ENCODE results near the gene C3orf85. TPM values are rescaled to one million over a fixed set of nuclear protein-coding genes. Genes with fewer than 3 reads are reported as not detected.

The C3orf85 gene
- polyA plus RNA-seq, 1 donor (not counting 4 experiments of a cell fraction or from before 2014, with no cell fraction given) = not detected

- no peak for DNase-seq (ENCODE audit: low read depth, low spot score)
- H3K4me3 ChIP-seq (ENCODE audit: control insufficient read depth in 2 of 3, extremely low read depth in 1 of 3, insufficient read depth in 2 of 3, low read depth in 1 of 3, low read length in 3 of 3) = no peak overlapping the region
- H3K9ac ChIP-seq (ENCODE audit: control insufficient read depth, extremely low read depth, insufficient read depth, low read length) = no peak overlapping the region
- H3K27me3 ChIP-seq (ENCODE audit: control insufficient read depth, extremely low read depth, insufficient read depth, low read length) = no peaks in the 10 kb centered on the region
- no peak for FAIRE-seq
- dilution Hi-C loops (cut with MboI; ENCODE audit: extremely low pct_ligation_motif_present, low sequenced_read_pairs) = no loop called here
- no peaks in the 10 kb centered on the region for H3K79me2 ChIP-seq (ENCODE audit: control insufficient read depth, insufficient read depth, low read length)
- no peaks in the 10 kb centered on the region for H4K20me1 ChIP-seq (ENCODE audit: control insufficient read depth, extremely low read depth, insufficient read depth, low read length)
- H2AFZ ChIP-seq (ENCODE audit: control insufficient read depth, low read length) = no peak overlapping the region
- no peak overlapping the region for H3K4me2 ChIP-seq (ENCODE audit: control insufficient read depth, extremely low read depth, insufficient read depth, low read depth, low read length)
- H3K36me3 ChIP-seq (ENCODE audit: control insufficient read depth in 2 of 2, extremely low read depth in 1 of 2, insufficient read depth in 2 of 2, low read length in 2 of 2) = no peaks in the 10 kb centered on the region
- no peak overlapping the region for H3K27ac ChIP-seq (ENCODE audit: control insufficient read depth, insufficient read depth, low read length)
- no peaks in the 10 kb centered on the region for H3K4me1 ChIP-seq (ENCODE audit: control insufficient read depth, extremely low read depth, insufficient read depth, low read length)
- H3K9me1 ChIP-seq (ENCODE audit: control insufficient read depth, extremely low read depth, insufficient read depth, low read length) = no peaks in the 10 kb centered on the region
- H3K9me3 ChIP-seq (ENCODE audit: control insufficient read depth, low read depth, low read length) = no peaks in the 10 kb centered on the region
- TF ChIP-seq EZH2 (IDR thresholded peaks at IDR 0.05; ENCODE audit: low read length) = no peak
- TF ChIP-seq, protein P1, sequence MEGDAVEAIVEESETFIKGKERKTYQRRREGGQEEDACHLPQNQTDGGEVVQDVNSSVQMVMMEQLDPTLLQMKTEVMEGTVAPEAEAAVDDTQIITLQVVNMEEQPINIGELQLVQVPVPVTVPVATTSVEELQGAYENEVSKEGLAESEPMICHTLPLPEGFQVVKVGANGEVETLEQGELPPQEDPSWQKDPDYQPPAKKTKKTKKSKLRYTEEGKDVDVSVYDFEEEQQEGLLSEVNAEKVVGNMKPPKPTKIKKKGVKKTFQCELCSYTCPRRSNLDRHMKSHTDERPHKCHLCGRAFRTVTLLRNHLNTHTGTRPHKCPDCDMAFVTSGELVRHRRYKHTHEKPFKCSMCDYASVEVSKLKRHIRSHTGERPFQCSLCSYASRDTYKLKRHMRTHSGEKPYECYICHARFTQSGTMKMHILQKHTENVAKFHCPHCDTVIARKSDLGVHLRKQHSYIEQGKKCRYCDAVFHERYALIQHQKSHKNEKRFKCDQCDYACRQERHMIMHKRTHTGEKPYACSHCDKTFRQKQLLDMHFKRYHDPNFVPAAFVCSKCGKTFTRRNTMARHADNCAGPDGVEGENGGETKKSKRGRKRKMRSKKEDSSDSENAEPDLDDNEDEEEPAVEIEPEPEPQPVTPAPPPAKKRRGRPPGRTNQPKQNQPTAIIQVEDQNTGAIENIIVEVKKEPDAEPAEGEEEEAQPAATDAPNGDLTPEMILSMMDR (optimal IDR thresholded peaks at IDR 0.05 in 1 of 3, IDR thresholded peaks at IDR 0.05 in 1 of 3, conservative IDR thresholded peaks at IDR 0.05 in 1 of 3; ENCODE audit: extremely low read depth in 1 of 3, insufficient read depth in 2 of 3, low read length in 3 of 3) = no peak
These were observed 54.9 kb downstream of the C3orf85 start for GRCh38 chr3:109191421-109191820.

GRCh38 chr3:109195815-109196214, 59.3 kb downstream of the C3orf85 start:
- FAIRE-seq (no peak), DNase-seq (ENCODE audit: low read depth, low spot score) (no peak)
- no peak overlapping the region for H3K4me2 ChIP-seq (ENCODE audit: control insufficient read depth, extremely low read depth, insufficient read depth, low read depth, low read length)
- no peaks in the 10 kb centered on the region for H4K20me1 ChIP-seq (ENCODE audit: control insufficient read depth, extremely low read depth, insufficient read depth, low read length)
- no peak overlapping the region for H3K9ac ChIP-seq (ENCODE audit: control insufficient read depth, extremely low read depth, insufficient read depth, low read length)
- dilution Hi-C loops (cut with MboI; ENCODE audit: extremely low pct_ligation_motif_present, low sequenced_read_pairs) = no loop called here
- no peak overlapping the region for H2AFZ ChIP-seq (ENCODE audit: control insufficient read depth, low read length)
- no peaks in the 10 kb centered on the region for H3K9me1 ChIP-seq (ENCODE audit: control insufficient read depth, extremely low read depth, insufficient read depth, low read length)
- H3K79me2 ChIP-seq (ENCODE audit: control insufficient read depth, insufficient read depth, low read length) = no peaks in the 10 kb centered on the region
- no peak overlapping the region for H3K4me3 ChIP-seq (ENCODE audit: control insufficient read depth in 2 of 3, extremely low read depth in 1 of 3, insufficient read depth in 2 of 3, low read depth in 1 of 3, low read length in 3 of 3)
- TF ChIP-seq, protein P1 (optimal IDR thresholded peaks at IDR 0.05 in 1 of 3, IDR thresholded peaks at IDR 0.05 in 1 of 3, conservative IDR thresholded peaks at IDR 0.05 in 1 of 3; ENCODE audit: extremely low read depth in 1 of 3, insufficient read depth in 2 of 3, low read length in 3 of 3) = no peak
- no peak for TF ChIP-seq EZH2 (IDR thresholded peaks at IDR 0.05; ENCODE audit: low read length)
- no peak overlapping the region for H3K27ac ChIP-seq (ENCODE audit: control insufficient read depth, insufficient read depth, low read length)
- no peaks in the 10 kb centered on the region for H3K27me3 ChIP-seq (ENCODE audit: control insufficient read depth, extremely low read depth, insufficient read depth, low read length)
- H3K9me3 ChIP-seq (ENCODE audit: control insufficient read depth, low read depth, low read length) = no peaks in the 10 kb centered on the region
- no peaks in the 10 kb centered on the region for H3K36me3 ChIP-seq (ENCODE audit: control insufficient read depth in 2 of 2, extremely low read depth in 1 of 2, insufficient read depth in 2 of 2, low read length in 2 of 2)
- no peaks in the 10 kb centered on the region for H3K4me1 ChIP-seq (ENCODE audit: control insufficient read depth, extremely low read depth, insufficient read depth, low read length)

Other genes starting within 250 kb of the C3orf85 start
- gene GUCA1C, start 182.8 kb upstream of the C3orf85 start, polyA plus RNA-seq = 0.15 to 0.26 TPM (median 0.26 TPM) in 3 replicates
- gene MORC1, start 18.6 kb upstream of the C3orf85 start, polyA plus RNA-seq = not detected in 3 replicates
- not detected in 3 replicates for gene DPPA2, start 179.8 kb downstream of the C3orf85 start, polyA plus RNA-seq
- gene DPPA4, start 200.8 kb downstream of the C3orf85 start, polyA plus RNA-seq = not detected in 3 replicates